Body of pancreas (tissue), 4 donors: ENCODE measurements around the gene LAPTM5. TPM values are rescaled to one million over a fixed set of nuclear protein-coding genes. Genes with fewer than 3 reads are reported as not detected.
A peak's percentile ranks its signal among the peaks of the same experiment; 100 is the strongest.

ENCODE experiments used
- ATAC-seq: fragments of 150-250 bp; one replicate; pipeline ENCODE4 v1.9.1; 2016
- DNase-seq, 4 donors: peaks; one replicate each; pipeline ENCODE4 v3.0.0-alpha.2; 2019
- H3K27ac ChIP-seq, 4 donors: fragments of 200-600 bp; sonication (generic); 1 replicate in 3 of 4; 2 replicates in 1 of 4; pipeline versions ENCODE4 v1.5.1 to v1.6.1; 2016 to 2019; ENCODE audit warnings: mild to moderate bottlenecking in 1 of 4, mixed read lengths in 1 of 4, moderate library complexity in 1 of 4
- H3K27me3 ChIP-seq, 2 donors: fragments of 200-600 bp; sonication (generic); one replicate each; pipeline ENCODE4 v1.6.0; 2016; ENCODE audit warnings: mild to moderate bottlenecking in 1 of 2
- H3K36me3 ChIP-seq, 2 donors: fragments of 200-600 bp; sonication (generic); replicated peaks in 1 of 2; 2 replicates each; pipeline ENCODE4 v1.5.1; 2016; ENCODE audit warnings: low read depth in 2 of 2; ENCODE audit not compliant: insufficient read depth in 1 of 2
- H3K4me1 ChIP-seq: fragments of 200-600 bp; sonication (generic); one replicate; pipeline ENCODE4 v1.6.0; 2016
- H3K4me3 ChIP-seq, 2 donors: fragments of 200-600 bp; sonication (generic); 1 replicate in 1 of 2; 2 replicates in 1 of 2; pipeline ENCODE4 v1.5.1; 2016 to 2019
- H3K9me3 ChIP-seq, 3 donors: fragments of 200-600 bp; sonication (generic); 1 replicate in 2 of 3; 2 replicates in 1 of 3; pipeline ENCODE4 v1.5.1; 2016
- POLR2A ChIP-seq, 3 donors: fragments of 450-650 bp; IDR thresholded peaks; one replicate each; pipeline ENCODE4 v1.6.1; 2016; ENCODE audit warnings: antibody characterized with exemption in 3 of 3, mild to moderate bottlenecking in 2 of 3
- WGBS, 2 donors: methylation state at CpG; one replicate each; pipeline ENCODE4 v1.1.5; 2017; 5-methylcytosine and 5-hydroxymethylcytosine counted together
- intact Hi-C: fragments of 100-400 bp; cut with DNase I; formaldehyde crosslinking; loops from one replicate; pipeline ENCODE4 v1.15.1; 2023
- total RNA-seq, 2 donors: library from RNA; depleted of rRNA; stranded (reverse); fragments of >200 nt; gene quantifications; one replicate each; pipeline ENCODE4 v1.1.0, GENCODE V29; 2016
- TF ChIP-seq, protein P1 (sequence below), 7 experiments: fragments of 450-650 bp in 4 of 7; fragments of 200-600 bp in 3 of 7; sonication (generic) in 3 of 7; IDR thresholded peaks; one replicate each; pipeline ENCODE4 v1.5.1; 2016 to 2019; ENCODE audit warnings: antibody characterized with exemption in 7 of 7

Gene LAPTM5
- total RNA-seq, 2 donors from 2014 or later: 6.3 to 25.2 TPM

DNA sequence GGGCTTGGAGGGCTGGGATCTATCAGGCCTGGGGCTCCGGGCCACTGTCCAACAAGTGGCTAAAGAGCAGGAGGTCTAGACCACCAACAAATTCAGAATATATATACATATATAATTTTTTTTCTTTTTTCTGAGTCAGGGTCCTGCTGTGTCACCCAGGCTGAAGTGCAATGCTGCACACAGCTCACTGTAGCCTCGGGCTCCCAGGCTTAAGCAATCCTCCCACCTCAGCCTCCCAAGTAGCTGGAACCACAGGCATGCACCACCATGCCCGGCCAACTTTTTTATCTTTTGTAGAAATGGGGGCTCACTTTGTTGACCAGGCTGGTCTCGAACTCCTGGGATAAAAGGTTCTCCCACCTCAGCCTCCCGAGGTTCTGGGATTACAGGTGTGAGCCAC, 6.8 kb upstream of the LAPTM5 start:
- ATAC-seq (no peak), DNase-seq (no peak)
- Histone ChIP-seq H3K4me1 (no peaks in the 10 kb centered on the region), H3K27me3 (no peaks in the 10 kb centered on the region), H3K4me3 (no peak overlapping the region), H3K36me3 (no peaks in the 10 kb centered on the region), H3K27ac (no peak overlapping the region), H3K9me3 (no peaks in the 10 kb centered on the region)
- intact Hi-C loops: no loop called here
- TF ChIP-seq, protein P1, sequence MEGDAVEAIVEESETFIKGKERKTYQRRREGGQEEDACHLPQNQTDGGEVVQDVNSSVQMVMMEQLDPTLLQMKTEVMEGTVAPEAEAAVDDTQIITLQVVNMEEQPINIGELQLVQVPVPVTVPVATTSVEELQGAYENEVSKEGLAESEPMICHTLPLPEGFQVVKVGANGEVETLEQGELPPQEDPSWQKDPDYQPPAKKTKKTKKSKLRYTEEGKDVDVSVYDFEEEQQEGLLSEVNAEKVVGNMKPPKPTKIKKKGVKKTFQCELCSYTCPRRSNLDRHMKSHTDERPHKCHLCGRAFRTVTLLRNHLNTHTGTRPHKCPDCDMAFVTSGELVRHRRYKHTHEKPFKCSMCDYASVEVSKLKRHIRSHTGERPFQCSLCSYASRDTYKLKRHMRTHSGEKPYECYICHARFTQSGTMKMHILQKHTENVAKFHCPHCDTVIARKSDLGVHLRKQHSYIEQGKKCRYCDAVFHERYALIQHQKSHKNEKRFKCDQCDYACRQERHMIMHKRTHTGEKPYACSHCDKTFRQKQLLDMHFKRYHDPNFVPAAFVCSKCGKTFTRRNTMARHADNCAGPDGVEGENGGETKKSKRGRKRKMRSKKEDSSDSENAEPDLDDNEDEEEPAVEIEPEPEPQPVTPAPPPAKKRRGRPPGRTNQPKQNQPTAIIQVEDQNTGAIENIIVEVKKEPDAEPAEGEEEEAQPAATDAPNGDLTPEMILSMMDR (IDR thresholded peaks at IDR 0.05): no peak
- TF ChIP-seq POLR2A (IDR thresholded peaks at IDR 0.05): no peak
- WGBS, 2 donors: 81 to 85% methylated on average over 5 of the region's 5 CpGs

DNA sequence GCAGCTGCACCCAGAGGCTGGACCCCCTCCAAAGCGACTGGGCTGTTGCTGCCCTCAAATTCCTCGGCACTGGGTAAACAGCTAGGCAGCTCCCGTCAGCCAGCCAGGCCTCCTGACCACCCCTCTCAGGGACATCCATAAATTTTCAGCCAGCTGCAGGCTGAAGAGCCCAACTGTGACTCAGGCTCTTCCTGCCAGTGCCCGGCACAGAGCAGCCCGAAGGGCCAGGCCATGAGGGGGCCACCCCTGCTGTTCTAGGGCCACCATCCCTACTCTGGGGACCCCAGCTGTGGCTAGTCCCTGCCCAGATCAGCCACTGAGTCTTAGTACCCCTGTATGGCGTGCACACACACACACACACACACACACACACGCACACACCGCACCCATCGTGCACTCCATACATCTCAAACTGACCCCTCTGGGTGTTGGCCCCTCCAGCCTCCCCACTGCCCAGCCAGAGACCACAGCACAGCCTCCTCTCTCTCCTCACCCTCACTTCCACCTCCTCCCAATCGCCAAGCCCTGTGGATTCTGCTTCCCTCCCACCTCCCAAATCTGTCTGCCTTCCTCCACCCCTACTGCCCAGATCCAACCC, 6.2 kb upstream of the LAPTM5 start:
- intact Hi-C loops: no loop called here
- peak; percentile 15 for ATAC-seq
- Histone ChIP-seq H3K9me3 (no peaks in the 10 kb centered on the region), H3K4me1 (no peaks in the 10 kb centered on the region), H3K36me3 (no peaks in the 10 kb centered on the region), H3K4me3 (no peak overlapping the region), H3K27me3 (no peaks in the 10 kb centered on the region), H3K27ac (no peak overlapping the region)
- TF ChIP-seq POLR2A (IDR thresholded peaks at IDR 0.05): no peak
- TF ChIP-seq, protein P1 (IDR thresholded peaks at IDR 0.05): no peak
- DNase-seq: no peak
- 64 to 70% methylated on average over 8 to 10 of the region's 10 CpGs for WGBS, 2 donors

DNA sequence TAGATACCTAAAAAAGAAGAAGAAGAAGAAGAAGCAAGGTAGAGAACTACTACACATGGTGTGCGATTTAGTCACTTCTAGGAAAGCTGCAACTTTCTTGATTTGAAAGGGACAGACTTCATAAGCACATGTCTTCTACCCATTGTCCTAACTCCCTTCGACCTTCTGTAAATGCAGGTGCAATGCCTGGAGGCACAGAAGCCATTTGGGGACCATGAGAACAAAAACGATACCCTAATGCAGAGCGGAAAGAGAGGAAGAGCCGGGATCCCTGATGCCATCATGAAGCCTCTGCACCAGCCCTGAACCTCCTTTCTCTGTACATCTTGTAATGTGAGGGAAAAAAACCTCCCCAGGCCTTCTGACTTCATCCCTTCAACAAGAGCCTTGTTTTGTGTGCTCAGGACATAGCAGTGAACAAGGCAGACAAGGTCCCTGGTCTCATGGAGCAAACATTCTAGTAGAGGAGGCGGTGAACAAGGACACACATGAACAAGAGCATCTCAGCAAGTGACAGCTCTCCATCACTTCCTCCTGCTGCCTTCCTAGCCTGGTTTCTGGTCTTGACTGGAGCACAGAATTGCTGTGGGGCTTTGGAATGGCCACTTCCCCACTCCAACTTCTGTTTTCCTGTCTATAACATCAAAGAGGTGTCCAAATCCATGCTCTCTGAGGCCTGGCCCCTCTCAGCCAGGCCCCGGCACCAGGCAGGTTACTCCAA, 5.5 kb upstream of the LAPTM5 start:
- WGBS, 2 donors: 79 to 85% methylated on average over 6 to 7 of the region's 7 CpGs

DNA sequence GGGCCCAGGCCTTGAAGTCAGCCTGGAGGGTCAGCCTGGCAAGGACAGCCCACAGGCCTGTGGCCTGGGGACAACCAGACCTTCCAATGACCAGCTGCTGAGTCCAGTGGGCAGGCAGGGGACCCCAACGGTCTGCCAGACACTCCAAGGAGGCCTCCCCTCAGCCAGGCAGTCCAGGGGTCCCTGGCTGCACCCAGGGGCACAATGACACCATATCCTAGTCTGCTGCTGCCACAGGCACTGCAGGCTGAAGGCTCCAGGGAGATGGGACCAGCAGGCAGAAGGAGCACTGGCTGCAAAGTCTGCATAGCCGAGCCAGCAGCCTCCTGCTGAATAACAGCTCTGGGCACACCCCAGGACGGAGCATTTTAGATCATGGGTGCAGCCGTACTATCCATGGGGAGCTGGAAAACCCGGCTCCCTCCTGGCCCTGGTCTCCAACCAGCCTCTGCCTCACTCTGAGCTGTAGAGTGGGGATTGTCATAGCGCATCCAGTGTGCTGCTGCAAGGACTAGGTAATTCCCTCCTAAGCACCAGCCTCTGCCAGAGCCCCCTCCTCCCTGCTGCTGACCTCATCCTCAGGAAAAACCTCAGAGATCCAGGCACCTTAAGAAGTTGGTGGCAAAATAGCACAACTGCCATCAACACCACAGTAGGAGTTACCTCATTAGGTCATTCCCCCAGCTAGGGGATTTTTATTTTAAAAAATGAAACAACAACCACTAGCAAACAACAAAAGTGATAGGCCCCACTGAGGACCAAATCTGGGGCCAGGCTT, 4.8 kb upstream of the LAPTM5 start:
- ATAC-seq (no peak), DNase-seq (no peak)
- WGBS, 2 donors: 52 to 78% methylated on average over 3 to 4 of the region's 6 CpGs
- Histone ChIP-seq H3K9me3 (no peaks in the 10 kb centered on the region), H3K27ac (no peak overlapping the region), H3K4me1 (no peaks in the 10 kb centered on the region), H3K27me3 (no peaks in the 10 kb centered on the region), H3K4me3 (no peak overlapping the region), H3K36me3 (no peaks in the 10 kb centered on the region)
- no peak for TF ChIP-seq POLR2A (IDR thresholded peaks at IDR 0.05)
- TF ChIP-seq, protein P1 (IDR thresholded peaks at IDR 0.05): no peak
- intact Hi-C loops: no loop called here

More for the DNA sequence above, 5.5 kb upstream of the LAPTM5 start:
- Histone ChIP-seq H3K4me1 (no peaks in the 10 kb centered on the region), H3K27me3 (no peaks in the 10 kb centered on the region), H3K4me3 (no peak overlapping the region), H3K27ac (no peak overlapping the region), H3K9me3 (no peaks in the 10 kb centered on the region), H3K36me3 (no peaks in the 10 kb centered on the region)
- intact Hi-C loops: no loop called here
- ATAC-seq (no peak), DNase-seq (no peak)
- no peak for TF ChIP-seq POLR2A (IDR thresholded peaks at IDR 0.05)
- TF ChIP-seq, protein P1 (IDR thresholded peaks at IDR 0.05): no peak
